KOPT-K1 (cell line): ENCODE data around the gene P2RX5.

ENCODE experiments used
- H3K27ac ChIP-seq: fragments of 200-600 bp; sonication (generic); 2 replicates; pipeline ENCODE4 v1.5.1; 2016; ENCODE audit warnings: antibody characterized with exemption, mild to moderate bottlenecking, low read depth, low read length; ENCODE audit not compliant: poor library complexity, severe bottlenecking
- H3K36me3 ChIP-seq: fragments of 200-600 bp; sonication (generic); 2 replicates; pipeline ENCODE4 v1.5.1; 2017; ENCODE audit warnings: antibody characterized with exemption, mild to moderate bottlenecking, low read length, moderate library complexity; ENCODE audit not compliant: insufficient read depth
- H3K9me3 ChIP-seq: fragments of 200-600 bp; sonication (generic); 2 replicates; pipeline ENCODE4 v1.5.1; 2017; ENCODE audit warnings: antibody characterized with exemption, low read length, mild to moderate bottlenecking; ENCODE audit not compliant: insufficient read depth, poor library complexity, severe bottlenecking

Gene P2RX5

DNA sequence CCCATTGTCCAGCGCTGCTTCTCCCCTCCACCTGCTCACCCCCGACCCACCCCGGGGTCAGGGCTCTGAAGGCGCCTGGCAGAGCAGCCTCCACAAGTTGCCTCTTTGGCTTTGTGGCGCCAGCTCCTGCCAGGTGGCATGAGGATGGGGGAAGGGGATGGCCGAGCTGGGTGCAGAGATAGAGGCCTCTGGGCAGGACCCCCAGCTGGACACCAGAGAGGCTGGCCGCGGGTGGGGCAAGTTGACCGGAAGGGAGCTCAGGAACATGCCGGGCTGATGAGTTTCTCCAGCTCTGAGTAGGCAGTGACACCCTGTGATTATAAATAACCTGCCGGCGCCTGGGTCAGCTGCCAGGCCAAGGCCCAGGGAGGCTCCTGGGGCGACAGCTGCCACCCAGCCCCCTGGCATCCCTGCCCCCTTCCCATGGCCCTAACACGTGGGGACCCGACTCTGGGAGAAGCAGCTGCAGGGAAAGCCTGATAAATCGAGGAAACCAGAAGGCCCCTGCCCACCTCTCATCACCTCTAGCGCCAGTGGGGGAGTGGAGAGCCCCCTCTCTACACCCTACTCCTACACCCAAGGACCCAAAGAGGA lies 729 bp downstream of the P2RX5 start:
- H3K9me3 ChIP-seq, result no peaks in the 10 kb centered on the region
- peak overlapping the region; percentile 99 for H3K27ac ChIP-seq
- peaks cover 17% of the 10 kb centered on the region for H3K36me3 ChIP-seq

DNA sequence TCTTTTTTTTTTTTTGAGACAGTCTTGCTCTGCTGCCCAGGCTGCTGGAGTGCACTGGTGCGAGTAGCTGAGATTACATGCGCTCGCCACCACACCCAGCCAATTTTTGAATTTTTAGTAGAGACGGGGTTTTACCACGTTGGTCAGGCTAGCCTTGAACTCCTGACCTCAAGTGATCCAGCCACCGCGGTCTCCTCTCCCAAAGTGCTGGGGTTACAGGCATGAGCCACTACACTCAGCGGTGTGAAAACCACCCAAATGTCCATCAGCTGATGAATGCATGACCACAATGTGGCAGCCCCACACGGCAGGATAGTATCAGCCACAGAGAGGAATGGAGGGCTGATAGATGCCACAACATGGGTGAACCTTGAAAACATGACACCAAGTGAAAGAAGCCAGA lies 2.1 kb downstream of the P2RX5 start:
- peak overlapping the region; percentile 99 for H3K27ac ChIP-seq

DNA sequence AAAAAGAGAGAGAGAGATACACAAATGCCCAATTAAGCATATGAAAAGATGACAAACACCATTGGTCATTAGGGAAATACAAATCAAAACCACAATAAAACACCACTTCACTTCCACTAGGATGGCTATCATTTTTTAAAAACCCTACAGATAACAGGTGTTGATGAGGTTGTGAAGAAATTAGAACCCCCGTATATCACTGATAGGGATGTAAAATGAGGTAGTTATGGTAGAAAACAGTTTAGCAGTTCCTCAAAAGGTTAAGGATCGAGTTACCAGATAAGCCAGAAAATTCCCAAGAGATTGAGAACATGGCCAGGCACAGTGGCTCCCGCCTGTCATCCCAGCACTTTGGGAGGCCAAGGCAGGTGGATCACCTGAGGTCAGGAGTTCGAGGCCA lies 2.8 kb downstream of the P2RX5 start:
- Histone ChIP-seq H3K27ac (peak overlapping the region; percentile 99), H3K9me3 (no peaks in the 10 kb centered on the region), H3K36me3 (peaks cover 37% of the 10 kb centered on the region)

More for the DNA sequence above, 2.1 kb downstream of the P2RX5 start:
- Histone ChIP-seq H3K9me3 (no peaks in the 10 kb centered on the region), H3K36me3 (peaks cover 30% of the 10 kb centered on the region)

DNA sequence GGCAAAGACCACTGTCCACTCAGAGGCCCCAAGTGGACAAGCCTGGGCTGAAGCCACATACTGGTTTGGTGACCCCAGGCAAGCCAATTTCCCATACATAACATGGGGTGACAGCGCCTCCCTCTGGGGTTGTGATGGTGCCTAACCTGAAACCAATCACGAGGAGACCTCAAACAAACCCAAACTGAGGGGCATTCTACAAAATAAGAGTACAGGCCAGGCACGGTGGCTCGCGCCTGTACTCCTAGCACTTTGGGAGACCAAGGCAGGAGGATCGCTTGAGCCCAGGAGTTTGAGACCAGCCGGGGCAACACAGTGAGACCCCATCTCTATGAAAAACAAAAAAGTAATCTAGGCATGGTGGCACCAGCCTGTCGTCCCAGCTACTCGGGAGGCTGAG lies 3.6 kb downstream of the P2RX5 start:
- Histone ChIP-seq H3K9me3 (no peaks in the 10 kb centered on the region), H3K27ac (peak overlapping the region; percentile 99), H3K36me3 (peaks cover 40% of the 10 kb centered on the region)

DNA sequence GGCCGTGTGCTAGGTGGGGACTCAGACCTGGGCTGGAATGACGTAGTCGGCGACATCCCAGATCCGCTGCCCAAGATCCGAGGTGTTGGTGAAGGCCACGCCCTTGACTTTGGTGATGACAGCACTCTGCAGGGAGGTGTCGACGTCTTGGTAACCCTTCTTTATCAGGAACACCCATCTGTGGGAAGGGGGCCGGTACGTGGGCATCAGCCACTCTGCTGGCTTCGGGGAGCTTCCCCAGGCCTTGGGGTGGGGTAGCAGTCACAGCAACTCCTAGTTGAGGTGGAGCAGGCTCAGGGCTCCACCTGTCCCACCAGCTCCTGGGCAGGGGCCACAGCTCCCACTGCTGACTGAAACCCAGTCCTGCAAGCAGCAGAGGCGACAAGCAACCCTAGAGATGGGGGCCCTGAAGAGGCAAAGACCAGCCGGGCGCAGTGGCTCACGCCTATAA lies 4.3 kb downstream of the P2RX5 start:
- peak overlapping the region; percentile 20 for H3K27ac ChIP-seq
- no peaks in the 10 kb centered on the region for H3K9me3 ChIP-seq
- H3K36me3 ChIP-seq, result peaks cover 40% of the 10 kb centered on the region

DNA sequence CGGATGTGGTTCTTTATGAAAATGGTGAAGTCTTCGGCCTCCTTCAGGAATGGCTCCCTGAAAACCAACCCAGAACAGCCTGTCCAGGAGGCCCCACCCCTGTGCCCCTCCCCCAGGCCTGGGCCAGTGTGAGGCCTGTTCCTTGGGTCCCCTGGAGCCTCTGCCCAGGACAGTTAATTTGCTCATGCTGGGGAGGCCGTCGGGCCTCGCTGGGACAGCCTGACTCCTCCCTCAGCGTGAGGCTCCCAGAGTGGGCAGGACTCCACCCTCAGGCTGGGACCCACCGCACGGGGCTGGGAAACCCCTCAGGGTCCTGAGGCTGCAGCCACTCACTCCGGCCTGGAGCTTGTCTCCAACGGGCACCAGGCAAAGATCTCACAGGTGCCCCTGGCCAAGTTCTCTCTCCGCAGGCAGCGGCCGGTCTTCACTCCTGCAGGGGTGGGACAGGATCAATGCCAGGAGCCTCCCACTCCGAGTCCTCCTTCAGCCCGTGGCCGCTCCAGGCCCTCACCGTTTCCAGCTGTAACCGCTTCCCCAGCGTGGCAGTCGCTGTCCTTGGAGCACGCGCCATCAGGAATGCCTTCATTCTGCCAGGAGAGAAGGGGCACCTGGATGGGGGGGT lies 5.8 kb downstream of the P2RX5 start:
- Histone ChIP-seq H3K27ac (no peak overlapping the region), H3K9me3 (no peaks in the 10 kb centered on the region)

DNA sequence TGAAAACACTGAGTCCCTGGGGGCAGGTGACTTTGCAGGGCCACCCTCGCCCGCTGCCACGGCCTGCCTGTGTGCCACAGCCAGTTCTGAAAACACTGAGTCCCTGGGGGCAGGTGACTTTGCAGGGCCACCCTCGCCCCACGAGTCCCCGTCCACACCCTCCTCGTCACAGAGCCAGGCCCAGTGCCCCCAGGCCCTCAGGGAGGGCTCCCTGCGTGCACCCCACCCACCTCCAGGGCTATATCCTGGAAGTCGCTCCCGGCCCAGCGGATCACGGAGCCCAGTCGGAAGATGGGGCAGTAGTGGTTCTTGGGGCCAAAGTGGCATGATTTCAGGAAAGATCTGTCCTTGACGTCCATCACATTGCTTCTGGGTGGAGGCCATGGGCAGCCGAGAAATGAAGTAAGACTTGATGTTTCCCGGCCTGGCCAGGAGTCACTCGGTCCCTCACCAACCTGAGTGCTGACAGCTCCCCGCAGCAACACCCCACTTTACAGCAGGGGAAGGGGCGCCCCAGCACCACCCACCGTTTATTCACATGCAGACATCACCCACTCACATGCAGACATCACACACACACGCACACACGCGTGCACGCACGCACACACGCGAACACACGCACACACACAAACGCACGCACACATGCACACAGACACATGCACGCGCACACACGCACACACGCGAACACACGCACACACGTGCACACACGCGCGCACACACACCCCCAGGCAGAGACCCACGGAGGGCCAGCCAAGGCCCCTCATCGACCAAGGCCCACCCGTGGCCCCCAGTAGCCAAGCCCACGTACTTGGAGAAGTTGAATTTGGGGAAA lies 6.5 kb downstream of the P2RX5 start:
- Histone ChIP-seq H3K9me3 (no peaks in the 10 kb centered on the region), H3K27ac (no peak overlapping the region), H3K36me3 (peaks cover 50% of the 10 kb centered on the region)

More for the DNA sequence above, 5.8 kb downstream of the P2RX5 start:
- peaks cover 42% of the 10 kb centered on the region for H3K36me3 ChIP-seq

DNA sequence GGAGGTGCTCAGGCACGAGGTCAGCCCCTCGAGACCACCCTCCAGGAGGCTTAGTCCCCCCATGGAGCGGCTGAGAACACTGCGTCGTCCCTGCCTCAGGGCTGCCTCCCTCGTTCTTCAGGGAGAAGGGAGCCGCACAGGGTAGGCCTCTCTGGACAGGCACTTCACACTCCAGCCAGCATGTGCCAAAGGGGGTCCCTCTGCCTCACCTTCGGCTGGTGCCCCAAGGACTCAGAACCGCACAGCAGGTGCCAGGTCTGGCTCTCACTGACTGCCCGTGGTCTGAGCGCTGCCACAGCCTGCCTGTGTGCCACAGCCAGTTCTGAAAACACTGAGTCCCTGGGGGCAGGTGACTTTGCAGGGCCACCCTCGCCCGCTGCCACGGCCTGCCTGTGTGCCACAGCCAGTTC lies 7.1 kb downstream of the P2RX5 start:
- Histone ChIP-seq H3K9me3 (no peaks in the 10 kb centered on the region), H3K36me3 (peaks cover 56% of the 10 kb centered on the region), H3K27ac (no peak overlapping the region)

DNA sequence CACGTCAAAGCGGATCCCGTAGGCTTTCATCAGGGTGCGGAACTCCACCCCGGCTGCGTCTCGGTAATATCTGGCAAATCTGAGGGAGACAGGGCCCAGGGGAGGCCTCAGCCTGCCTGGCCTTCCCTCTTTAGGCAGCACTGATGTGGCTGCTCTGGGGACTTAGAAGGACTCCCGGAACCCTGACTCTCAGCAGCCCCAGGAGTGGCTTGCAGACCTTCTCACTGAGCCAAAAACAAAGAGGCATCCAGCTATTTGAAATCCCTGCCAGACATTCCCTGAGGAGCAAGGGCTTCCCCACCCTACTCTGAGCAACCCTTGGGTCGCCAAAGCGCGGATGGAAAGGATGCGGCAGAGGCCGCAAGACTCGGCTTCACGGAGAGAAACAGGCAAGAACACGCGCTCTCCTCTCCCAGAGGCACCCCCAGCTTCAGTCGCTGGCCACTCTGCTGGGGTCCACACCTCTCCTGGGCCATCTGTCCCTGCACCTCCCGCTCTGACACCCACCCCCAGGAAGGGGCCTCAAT lies 7.9 kb downstream of the P2RX5 start:
- H3K36me3 ChIP-seq, result peaks cover 64% of the 10 kb centered on the region
- no peaks in the 10 kb centered on the region for H3K9me3 ChIP-seq
- H3K27ac ChIP-seq, result no peak overlapping the region

DNA sequence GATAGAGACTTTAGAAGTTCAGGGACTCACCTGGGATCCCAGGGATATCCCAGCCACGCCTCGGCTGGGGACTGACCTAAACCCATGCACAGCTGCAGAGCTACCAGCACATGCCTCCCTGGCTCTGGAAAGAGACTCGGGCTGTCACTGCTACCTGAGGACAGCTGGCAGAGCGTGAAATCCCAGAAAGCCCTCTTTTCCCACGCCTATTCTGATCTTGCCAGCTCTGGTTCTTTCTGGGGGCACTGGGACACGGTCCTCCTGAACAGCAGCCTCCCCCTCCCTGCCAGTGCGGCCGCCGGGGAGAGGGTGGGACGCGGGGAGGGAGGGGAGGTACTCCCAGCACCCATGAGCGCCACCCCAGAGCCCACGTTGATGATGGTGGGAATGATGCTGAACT lies 10.8 kb downstream of the P2RX5 start:
- Histone ChIP-seq H3K36me3 (peaks cover 70% of the 10 kb centered on the region), H3K27ac (no peak overlapping the region), H3K9me3 (no peaks in the 10 kb centered on the region)

DNA sequence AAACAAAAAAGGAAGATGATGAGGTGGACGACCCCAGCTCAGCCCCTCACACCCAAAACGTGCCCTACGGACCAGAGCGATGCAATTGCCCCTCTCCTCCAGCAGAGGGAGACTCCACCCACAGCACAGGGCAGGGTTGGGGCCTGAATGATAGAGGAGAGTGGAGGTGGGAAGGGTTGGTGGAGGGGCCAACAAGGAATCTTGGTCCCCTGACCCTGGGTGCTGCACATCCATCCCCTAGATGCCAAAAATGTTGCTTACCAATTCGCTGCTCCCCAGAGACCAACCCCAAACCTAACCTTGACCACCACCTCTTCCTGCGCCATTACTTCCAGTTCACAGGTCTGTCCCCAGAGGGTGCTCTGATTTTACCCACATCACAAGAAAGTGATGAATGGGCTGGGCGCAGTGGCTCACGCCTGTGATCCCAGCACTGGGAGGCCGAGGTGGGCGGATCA lies 12.9 kb downstream of the P2RX5 start:
- no peak overlapping the region for H3K27ac ChIP-seq
- H3K36me3 ChIP-seq, result peaks cover 69% of the 10 kb centered on the region
- H3K9me3 ChIP-seq, result no peaks in the 10 kb centered on the region

DNA sequence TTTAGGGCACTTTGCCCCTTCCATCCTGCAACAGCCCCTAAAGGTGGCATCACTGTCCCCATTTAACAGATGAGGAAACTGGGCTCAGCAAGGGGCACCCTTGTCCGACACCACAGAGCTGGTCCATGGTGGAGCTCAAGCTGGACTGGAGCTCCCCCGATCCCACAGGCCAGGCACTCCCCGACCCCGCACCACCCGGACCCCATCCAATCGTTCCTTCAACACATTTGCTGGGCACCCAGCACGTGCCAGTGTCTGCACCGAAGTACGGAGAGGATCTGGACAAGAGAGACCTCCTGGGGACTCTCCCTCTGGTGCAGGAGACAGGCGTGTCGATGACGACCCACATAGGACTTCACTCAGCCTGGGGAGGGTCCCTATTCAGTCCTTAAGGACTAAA lies 13.9 kb downstream of the P2RX5 start:
- H3K9me3 ChIP-seq, result no peaks in the 10 kb centered on the region
- H3K27ac ChIP-seq, result no peak overlapping the region
- peaks cover 77% of the 10 kb centered on the region for H3K36me3 ChIP-seq

DNA sequence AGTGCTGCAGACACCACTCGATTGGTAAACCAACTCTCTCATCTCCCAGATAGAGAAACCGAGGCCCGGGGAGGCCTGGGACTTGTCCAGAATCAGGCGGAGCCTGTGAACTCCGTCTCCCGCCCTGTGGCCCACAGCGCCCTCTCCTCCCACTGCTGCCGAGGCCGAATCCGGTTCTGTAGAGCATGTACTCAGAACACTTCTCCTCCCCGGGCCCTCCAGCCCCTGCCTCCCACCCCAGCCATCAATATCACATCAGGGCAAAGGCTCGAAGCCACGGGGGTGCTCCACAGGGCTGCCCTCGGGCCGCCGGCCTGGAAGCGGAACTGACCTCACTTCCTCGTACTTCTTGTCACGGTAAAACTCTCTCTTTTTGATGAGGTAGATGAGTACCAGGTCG lies 14.4 kb downstream of the P2RX5 start:
- H3K9me3 ChIP-seq, result no peaks in the 10 kb centered on the region
- H3K27ac ChIP-seq, result no peak overlapping the region
- peaks cover 81% of the 10 kb centered on the region for H3K36me3 ChIP-seq

DNA sequence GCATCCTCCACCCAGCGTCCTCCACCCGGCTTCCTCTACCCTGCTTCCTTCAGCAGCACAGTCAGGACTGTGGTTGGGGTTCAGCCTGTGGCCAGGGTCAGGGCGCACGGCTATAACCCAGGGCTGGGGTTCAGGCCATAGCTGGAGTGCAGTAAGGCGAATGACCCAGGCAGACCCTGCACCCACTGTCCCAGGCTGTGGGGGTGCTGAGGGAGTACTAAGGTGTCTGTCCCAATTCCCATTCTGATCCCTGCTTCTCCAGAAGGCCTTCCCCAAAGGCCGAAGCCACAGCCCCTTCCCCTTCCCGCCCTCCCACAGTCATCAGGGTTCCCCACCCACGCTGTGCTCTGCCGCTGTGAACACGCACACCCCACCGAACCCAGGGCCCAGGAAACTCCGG lies 14.9 kb downstream of the P2RX5 start:
- peaks cover 86% of the 10 kb centered on the region for H3K36me3 ChIP-seq
- H3K9me3 ChIP-seq, result no peaks in the 10 kb centered on the region
- no peak overlapping the region for H3K27ac ChIP-seq

DNA sequence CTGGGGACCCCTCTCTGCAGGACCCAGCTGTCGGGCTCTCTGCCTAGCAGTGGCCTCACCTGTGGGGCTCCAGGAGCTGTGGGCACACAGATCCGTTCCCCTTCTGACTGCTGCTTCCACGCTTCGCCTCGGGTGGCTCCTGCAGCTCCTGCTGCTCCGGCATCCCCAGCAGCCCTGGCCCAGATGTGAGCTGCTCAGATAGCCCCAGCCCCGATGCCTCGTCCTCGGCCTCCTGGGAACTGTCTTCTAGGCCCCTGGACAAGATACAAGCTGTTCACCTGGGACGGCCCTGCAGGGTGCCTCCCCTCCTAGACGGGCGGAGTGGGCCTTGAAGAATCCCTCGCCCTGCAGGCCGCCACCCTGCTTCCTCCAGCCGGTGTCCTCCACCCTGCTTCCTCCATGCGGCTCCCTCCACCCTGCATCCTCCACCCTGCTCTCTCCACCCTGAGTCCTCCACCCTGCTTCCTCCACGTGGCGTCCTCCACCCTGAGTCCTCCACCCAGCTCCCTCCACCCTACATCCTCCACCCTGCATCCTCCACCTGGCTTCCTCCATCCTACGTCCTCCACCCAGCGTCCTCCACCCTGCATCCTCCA lies 16.3 kb downstream of the P2RX5 start:
- Histone ChIP-seq H3K36me3 (peaks cover 92% of the 10 kb centered on the region), H3K27ac (no peak overlapping the region)

More for the DNA sequence above, 16.3 kb downstream of the P2RX5 start:
- no peaks in the 10 kb centered on the region for H3K9me3 ChIP-seq
